ENCODE results near the gene MRPL1.
"Not testable (repeated sequence)": the region's sequence is repeated elsewhere in the genome, so short reads cannot be mapped to it uniquely, and the experiment has no call there.

MRPL1 gene

DNA sequence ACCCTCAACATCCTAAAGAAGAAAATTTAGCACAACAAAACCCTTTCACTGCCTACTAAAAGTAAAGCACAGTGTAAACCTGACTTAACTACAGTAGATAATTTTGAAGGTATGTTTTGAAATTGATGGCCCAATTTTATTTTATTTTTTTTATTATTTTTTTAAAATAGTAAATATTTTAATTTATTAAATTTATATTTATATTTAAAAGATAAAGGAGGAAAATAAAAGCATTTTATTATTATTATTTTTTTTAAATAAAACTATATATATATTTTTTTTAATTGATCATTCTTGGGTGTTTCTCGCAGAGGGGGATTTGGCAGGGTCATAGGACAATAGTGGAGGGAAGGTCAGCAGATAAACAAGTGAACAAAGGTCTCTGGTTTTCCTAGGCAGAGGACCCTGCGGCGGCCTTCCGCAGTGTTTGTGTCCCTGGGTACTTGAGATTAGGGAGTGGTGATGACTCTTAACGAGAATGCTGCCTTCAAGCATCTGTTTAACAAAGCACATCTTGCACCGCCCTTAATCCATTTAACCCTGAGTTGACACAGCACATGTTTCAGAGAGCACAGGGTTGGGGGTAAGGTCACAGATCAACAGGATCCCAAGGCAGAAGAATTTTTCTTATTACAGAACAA, 120.4 kb downstream of the MRPL1 start:
- DNase-seq (ENCODE audit: low read depth in 2 of 2): not testable (repeated sequence)

DNA sequence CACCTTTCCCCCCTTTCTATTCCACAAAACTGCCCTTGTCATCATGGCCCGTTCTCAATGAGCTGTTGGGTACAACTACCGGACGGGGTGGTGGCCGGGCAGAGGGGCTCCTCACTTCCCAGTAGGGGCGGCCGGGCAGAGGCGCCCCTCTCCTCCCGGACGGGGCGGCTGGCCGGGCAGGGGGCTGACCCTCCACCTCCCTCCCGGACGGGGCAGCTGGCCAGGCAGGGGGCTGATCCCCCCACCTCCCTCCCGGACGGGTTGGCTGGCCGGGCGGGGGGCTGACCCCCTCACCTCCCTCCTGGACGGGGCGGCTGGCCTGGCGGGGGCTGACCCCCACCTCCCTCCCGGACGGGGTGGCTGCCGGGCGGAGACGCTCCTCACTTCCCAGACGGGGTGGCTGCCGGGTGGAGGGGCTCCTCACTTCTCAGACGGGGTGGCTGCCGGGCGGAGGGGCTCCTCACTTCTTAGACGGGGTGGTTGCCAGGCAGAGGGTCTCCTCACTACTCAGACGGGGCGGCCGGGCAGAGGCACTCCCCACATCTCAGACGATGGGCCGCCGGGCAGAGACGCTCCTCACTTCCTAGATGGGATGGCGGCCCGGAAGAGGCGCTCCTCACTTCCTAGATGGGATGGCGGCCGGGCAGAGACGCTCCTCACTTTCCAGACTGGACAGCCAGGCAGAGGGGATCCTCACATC, 121.1 kb downstream of the MRPL1 start:
- not testable (repeated sequence) for DNase-seq (ENCODE audit: low read depth in 2 of 2)

GRCh38 chr4:77989968-77990367, 127.3 kb downstream of the MRPL1 start:
- no peak for DNase-seq (ENCODE audit: low read depth in 2 of 2)

GRCh38 chr4:77990456-77990855, 127.8 kb downstream of the MRPL1 start:
- no peak for DNase-seq (ENCODE audit: low read depth in 2 of 2)

DNA sequence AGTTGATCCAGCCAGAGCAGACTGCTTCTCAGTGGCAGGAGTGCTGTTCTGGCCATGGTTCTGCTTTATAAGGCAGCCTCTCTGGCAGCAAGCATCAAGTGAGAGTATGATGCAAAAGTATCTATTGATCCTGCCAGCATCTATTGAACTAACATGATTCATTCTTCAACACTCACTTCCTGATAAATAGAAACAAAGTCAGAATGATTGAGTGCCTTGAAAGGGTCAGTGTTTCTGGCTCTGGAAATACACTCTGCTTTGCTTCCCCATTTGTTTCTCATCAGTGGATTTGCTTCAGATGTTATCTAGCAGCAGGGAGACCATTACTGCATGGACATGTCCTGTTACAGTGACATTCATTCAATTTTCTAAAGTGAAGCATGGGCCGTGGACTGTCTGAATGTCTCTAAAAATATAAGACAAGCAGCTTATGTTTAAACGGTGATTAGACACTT, 128.3 kb downstream of the MRPL1 start:
- DNase-seq (ENCODE audit: low read depth in 2 of 2): no peak

DNA sequence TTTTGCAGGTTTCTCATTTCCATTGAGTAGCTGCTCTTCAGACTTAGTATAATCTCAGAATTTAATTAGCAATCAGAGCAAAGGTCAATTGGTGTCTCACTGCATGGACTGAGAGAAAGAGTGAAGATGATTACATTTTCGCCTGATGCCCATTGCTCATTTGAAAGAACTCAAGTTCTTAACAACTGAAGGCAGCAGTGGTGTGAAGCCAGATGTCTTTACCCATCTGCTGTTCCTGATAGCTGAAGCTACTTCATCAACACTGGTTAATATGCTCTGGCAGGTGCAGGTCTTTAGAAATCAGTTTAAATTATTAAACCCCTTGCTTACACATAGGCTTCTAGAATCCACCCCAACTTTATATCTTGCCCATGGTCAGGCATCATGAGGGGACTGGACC, 130.0 kb downstream of the MRPL1 start:
- no peak for DNase-seq (ENCODE audit: low read depth in 2 of 2)

DNA sequence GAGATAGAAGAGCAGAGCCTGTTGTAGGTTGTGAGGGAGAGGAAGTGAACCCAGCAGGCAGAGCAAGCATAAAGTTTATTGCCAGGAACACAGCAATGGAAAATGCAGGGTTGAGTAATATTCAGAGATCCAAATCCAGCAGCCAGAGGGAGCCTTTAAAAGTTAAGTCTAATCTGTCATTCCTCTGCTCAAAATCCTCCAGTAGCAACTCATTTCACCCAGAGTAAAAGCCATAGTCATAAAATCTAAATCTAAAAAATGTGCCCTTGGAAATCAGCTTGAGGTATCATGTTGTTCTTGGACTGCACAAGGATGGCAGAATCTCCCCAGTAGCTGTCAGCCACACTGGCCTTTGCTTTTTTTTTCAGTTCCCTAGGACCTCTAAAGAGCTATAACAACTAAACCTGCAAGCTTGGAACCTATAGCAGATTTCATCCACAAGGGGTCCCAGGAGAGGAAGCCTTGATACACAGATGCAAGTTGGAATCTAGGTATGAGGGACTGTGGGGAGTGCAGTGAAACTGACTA, 131.6 kb downstream of the MRPL1 start:
- no peak for DNase-seq (ENCODE audit: low read depth in 2 of 2)

- no peak for DNase-seq (ENCODE audit: low read depth in 2 of 2)
Observed at GRCh38 chr4:77996076-77996475, 133.4 kb downstream of the MRPL1 start.

GRCh38 chr4:78001531-78001930, 138.9 kb downstream of the MRPL1 start:
- no peak for DNase-seq (ENCODE audit: low read depth in 2 of 2)

DNA sequence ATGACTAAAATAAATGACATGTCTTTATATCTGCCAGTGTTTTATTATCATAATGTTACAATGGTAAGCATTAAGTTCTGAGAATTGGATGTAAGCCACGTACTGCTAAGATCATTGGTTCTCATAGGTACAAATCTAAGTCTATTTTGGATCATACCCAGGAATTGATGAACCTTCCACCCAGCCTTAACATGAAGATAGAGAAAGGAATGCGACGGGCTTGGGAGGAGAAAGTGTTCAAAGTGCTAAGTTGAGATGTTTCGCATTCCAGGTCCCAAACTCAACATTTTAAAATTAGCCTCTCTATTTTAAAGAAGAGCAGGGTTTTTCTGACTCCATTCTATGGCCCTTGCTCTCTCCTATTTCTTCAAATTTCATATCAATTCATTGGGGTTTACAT, 139.6 kb downstream of the MRPL1 start:
- DNase-seq (ENCODE audit: low read depth in 2 of 2): no peak

Measured in stimulated activated CD4-positive, alpha-beta T cell treated with anti-CD3 and anti-CD28 coated beads, Interleukin-12 subunit alpha, Interleukin-12 subunit beta, amount 100 ng/mL, for 24 hours (primary cell).